GM18907 (cell line): ENCODE measurements around the gene RUSC1.
"Not testable (repeated sequence)": the region's sequence is repeated elsewhere in the genome, so short reads cannot be mapped to it uniquely, and the experiment has no call there.

Experiments used
- ATAC-seq: cut with Tn5 transposase; IDR thresholded peaks from one replicate; pipeline ENCODE4 v1.9.1; 2021; ENCODE audit warnings: mild to moderate bottlenecking, moderate library complexity; ENCODE audit not compliant: unreplicated experiment

Gene RUSC1

GRCh38 chr1:155320661-155321617 lies at the start of gene RUSC1:
Gene RUSC1, plus strand, starts transcription at chr1:155320894. Its CDS starts 880 bp downstream, at chr1:155321774.
- peak; percentile 28 for ATAC-seq

- ATAC-seq, result peak; percentile 33
Observed at GRCh38 chr1:155272466-155273342, 48.0 kb upstream of the RUSC1 start.

DNA sequence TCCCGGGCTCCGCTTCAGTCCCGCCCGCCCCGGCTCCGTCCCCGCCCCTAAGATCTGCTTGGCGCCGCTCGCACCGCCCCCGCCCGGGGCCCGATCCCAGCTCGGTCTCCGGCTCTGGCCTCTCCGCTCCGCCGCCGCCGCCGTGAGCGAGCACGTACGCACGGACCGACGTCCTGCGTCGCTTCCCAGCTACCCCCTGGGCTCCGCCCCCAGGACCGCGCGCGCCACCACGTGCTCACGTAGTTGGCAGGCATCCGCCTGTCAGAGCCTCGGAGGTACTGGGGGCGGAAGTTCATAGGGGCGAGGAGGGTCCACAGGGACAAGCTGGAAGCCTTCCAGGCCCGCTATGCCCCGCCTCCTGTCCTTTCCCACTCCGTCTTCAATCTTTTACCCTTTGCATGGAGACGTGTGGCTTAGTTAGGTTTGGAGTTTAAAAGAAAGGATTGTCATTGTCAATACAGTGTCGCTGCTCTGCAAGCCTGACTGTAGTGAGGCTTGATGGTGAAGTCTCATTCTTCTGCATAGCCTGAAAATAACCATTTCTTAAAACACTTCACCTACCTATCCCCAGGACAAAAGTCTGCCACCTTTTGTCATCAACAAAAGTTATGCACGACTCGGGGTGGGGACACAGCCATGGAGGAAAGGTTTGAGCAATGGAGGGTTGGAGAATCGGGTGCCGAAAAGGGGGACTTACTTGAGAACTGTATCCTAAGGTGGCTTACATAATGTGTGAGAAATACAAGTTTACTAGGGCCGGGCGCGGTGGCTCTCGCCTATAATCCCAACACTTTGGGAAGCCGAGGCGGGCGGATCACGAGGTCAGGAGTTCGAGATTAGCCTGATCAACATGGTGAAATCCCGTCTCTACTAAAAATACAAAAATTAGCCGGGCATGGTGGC lies 47.1 kb upstream of the RUSC1 start, which contains the start of gene CLK2:
Gene CLK2, minus strand, starts transcription at position 162 of the 903 bp plus-strand sequence. CDS start 2,527 bp downstream, outside the sequence.
- ATAC-seq, result peak; percentile 70

GRCh38 chr1:155277070-155277901 lies 43.4 kb upstream of the RUSC1 start, which contains the start of gene HCN3:
Gene HCN3, plus strand, starts transcription at chr1:155277463. Its CDS starts 128 bp downstream, at chr1:155277591.
- peak; percentile 71 for ATAC-seq

DNA sequence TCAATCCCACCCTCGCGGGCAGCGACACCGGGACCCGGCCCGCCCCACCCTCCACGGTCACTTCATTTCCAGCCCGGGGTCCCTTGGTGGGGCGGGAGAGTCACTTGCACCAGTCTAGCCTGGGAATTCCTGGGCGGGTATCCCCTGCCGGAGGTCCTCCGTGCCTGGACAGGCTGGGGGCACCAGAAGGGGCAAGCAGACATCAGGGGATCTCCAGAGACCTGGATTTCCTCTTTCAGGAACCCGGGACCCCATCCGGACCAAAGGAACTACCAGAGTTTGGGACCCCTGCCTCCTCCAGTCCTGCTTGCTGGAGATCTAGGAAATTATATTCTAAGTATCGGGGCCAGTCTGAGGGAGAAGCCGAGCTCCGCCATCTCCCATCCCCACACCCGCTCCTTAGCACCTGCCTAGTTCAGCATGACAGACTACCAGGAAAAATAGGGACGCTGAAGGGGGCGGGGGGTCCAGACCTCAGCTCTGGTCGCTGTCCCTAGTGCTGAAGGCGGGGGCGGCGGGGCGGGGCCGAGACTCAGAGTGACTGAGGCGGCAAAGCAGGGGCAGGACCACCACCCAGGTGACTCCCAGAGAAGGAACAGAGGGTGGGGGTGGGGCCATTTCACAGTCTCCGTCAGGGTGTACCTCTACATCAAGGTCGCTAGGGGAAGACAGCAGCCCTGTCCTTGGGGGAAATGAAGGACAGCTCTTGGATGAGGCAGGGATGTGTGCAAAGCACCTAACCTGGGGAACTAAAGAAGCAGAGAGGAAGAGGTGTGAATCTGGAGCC lies 42.6 kb upstream of the RUSC1 start:
- ATAC-seq, result no peak

GRCh38 chr1:155278689-155279160 lies 42.0 kb upstream of the RUSC1 start:
- no peak for ATAC-seq

DNA sequence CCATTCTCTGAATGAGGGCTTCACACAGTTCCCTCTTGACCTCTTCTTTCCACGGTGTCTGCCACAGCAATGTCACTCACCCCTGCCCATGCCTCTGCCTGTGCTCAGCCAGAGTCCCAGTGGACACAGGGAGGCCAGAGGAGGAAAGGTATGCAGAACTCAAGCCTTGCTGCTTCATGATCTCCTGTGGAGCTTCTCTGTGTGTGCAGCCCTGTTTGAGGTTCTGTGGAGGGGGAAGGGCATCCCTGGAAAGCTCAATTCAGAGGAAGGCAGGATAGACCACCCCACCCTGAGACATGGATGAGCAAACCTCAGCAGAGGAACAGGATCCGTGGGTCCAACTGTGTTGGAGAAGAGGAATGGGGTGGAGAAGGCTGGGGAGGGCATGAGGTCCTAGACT lies 41.4 kb upstream of the RUSC1 start:
- no peak for ATAC-seq

DNA sequence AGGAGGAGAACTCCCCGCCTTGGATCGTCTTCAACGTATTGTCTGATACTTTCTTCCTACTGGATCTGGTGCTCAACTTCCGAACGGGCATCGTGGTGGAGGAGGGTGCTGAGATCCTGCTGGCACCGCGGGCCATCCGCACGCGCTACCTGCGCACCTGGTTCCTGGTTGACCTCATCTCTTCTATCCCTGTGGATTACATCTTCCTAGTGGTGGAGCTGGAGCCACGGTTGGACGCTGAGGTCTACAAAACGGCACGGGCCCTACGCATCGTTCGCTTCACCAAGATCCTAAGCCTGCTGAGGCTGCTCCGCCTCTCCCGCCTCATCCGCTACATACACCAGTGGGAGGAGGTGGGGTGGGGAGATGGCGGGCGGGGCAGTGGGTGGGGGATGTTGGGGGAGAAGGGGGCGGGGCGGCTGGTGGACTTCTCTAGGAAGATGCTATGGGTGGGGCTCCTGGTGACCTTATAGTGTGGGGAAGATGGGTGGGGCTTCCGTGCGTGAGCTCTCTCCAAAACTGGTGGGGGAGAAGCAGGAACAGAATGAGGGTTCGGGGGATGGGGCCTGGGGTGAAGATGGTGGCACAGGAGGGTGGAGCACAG lies 38.1 kb upstream of the RUSC1 start:
- no peak for ATAC-seq

DNA sequence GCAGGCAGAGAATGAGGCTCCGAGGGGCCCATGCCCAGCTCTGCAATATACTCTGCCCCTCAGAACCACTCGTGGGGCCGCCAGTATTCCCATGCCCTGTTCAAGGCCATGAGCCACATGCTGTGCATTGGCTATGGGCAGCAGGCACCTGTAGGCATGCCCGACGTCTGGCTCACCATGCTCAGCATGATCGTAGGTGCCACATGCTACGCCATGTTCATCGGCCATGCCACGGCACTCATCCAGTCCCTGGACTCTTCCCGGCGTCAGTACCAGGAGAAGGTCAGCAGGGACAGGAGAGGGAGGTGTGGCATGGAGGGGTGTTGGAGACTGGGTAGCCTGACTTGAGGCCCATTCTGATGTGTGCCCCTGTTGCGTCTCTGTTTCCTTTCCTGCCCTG lies 36.2 kb upstream of the RUSC1 start:
- no peak for ATAC-seq

DNA sequence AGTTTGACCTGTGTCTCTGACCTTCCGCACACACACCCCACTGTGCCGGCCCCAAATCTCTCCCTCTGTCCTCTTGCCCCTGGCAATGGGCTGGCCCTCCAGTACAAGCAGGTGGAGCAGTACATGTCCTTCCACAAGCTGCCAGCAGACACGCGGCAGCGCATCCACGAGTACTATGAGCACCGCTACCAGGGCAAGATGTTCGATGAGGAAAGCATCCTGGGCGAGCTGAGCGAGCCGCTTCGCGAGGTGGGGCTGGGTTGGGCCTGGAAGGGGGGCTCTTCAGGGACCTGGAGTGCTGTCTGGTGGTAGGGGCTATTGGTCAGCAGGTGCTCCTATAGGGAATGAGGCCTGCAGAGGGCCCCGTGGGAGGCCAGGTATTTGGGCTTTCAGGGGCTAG lies 35.6 kb upstream of the RUSC1 start:
- ATAC-seq, result no peak

DNA sequence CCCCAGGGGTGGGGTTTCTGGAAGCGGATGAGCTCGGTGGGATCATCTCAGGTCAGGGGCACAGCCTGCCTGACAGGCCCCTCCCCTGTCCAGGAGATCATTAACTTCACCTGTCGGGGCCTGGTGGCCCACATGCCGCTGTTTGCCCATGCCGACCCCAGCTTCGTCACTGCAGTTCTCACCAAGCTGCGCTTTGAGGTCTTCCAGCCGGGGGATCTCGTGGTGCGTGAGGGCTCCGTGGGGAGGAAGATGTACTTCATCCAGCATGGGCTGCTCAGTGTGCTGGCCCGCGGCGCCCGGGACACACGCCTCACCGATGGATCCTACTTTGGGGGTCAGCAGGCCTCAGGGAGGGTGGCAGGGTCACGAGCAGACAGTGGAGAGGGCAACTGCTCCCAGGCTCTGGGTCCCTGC lies 35.1 kb upstream of the RUSC1 start:
- ATAC-seq, result no peak

DNA sequence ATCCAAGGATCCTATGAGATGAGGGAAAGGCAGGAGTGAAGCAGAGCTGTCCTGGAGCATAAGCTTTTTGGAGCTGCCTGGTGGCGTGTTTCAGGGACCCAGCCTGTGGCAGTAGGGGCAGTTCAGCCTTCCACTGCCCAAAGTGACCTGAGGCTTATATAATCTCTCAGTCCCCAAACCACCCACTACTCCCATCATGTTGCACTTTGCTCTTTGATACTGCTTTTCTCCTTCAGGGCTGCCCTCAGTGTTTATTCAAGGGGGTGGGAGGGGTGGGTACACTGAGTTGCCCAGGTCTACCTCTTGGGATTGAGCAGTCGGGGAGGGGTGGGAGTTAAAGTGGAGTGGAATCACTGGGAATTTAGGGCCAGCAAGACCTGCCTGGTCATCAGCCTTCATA lies 34.1 kb upstream of the RUSC1 start:
- no peak for ATAC-seq

DNA sequence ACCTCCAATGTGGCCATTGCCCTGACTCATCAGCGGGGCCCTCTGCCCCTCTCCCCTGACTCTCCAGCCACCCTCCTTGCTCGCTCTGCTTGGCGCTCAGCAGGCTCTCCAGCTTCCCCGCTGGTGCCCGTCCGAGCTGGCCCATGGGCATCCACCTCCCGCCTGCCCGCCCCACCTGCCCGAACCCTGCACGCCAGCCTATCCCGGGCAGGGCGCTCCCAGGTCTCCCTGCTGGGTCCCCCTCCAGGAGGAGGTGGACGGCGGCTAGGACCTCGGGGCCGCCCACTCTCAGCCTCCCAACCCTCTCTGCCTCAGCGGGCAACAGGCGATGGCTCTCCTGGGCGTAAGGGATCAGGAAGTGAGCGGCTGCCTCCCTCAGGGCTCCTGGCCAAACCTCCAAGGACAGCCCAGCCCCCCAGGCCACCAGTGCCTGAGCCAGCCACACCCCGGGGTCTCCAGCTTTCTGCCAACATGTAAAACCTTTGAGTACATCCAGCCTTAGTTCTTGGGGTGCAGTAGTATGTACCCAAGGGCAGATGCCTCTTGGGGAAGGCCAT lies 32.6 kb upstream of the RUSC1 start:
- ATAC-seq, result no peak

DNA sequence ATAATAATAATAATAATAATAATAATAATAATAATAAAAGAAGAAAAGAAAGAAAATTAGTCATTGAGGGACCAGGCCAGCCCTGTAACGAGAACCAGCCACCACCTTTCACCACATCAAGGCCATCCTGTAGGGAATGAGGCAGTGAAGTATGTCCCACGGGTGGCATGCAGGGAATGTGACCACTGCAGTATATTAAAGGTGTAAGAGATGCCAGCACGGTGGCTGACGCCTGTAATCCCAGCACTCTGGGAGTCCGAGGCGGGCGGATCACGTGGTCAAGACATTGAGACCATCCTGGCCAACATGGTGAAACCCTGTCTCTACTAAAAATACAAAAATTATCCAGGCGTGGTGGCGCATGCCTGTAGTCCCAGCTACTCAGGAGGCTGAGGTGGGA lies 29.7 kb upstream of the RUSC1 start:
- not testable (repeated sequence) for ATAC-seq

DNA sequence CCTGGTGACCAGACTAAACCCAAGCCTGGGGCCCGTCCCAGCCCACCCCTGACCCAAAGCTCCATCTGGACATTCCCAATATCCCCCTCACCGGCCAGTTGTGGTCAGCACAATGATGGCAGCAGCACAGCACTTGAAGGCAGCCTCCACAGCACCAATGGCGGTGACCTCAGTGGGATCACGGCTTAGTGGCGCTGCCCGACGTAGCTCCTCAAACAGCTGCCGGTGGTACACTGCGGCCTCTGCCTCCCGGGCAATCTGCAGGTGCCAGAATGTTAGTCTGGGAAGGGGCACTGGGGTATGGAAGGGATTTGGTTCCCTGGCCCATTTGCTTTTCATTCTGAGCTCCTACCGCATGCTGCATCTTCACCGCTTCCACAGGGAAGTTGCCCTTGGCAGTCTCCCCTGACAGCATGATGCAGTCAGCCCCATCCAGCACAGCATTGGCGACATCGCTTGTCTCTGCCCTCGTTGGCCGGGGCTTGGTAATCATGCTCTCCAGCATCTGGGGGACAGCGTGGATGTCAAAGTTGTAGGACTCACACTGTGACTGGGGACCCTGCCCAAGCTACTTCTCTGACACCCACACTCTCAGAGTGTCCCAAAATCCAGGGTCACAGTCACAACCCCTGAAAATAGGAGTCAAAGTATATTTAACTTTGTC lies 27.5 kb upstream of the RUSC1 start:
- ATAC-seq, result no peak

DNA sequence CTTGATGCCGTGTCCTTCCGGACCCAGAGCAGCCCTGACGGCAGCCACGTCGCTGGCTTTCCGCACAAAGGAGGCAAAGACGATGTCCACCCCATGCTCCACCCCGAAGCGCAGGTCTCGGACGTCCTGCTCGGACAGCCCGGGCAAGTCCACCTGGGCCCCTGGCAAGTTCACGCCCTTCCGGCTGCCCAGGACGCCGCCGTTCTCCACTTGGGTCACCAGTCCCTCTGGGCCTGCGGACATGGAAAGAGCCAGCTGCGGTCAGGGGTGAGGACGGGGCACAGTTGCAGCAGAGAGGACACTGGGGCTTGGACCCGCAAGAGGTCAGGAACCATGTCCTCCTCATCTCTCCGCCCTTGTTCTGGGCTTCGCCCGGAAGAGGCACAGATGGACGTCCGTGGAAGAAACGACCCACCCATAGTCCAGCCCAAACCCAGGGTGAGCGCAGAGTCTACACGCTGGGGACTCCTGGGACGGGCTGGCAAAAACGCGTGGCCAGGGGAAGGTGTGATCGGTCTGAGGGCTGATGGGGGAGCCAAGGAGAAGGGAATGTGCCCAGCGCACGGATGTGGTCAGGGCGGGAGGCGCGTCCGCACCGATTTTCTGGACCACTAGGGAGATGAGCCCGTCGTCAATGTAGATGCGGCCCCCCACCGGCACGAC lies 26.0 kb upstream of the RUSC1 start:
- no peak for ATAC-seq
